DND-41 (cell line): ENCODE data around the gene GPR61.

ENCODE experiments used
- ATAC-seq: fragments of 200-7000 bp; cut with Tn5 transposase; 3 replicates; pipeline ENCODE4 v1.9.1; 2021; ENCODE audit warnings: low read depth; ENCODE audit not compliant: insufficient read depth
- DNase-seq: peaks from one replicate; pipeline ENCODE4 v3.0.0-alpha.2; 2020
- H2AFZ ChIP-seq: 2 replicates; pipeline ENCODE4 v1.6.0; 2012; ENCODE audit warnings: low read depth, low read length
- H3K27ac ChIP-seq: 2 replicates; pipeline ENCODE4 v1.5.1; 2012; ENCODE audit warnings: low read length, inconsistent platforms
- H3K27me3 ChIP-seq: fragments of 200-600 bp; sonication (generic); 2 replicates; pipeline ENCODE4 v1.6.0; 2012; ENCODE audit warnings: low read length, mild to moderate bottlenecking, inconsistent platforms; ENCODE audit not compliant: insufficient read depth, poor library complexity
- H3K36me3 ChIP-seq: 2 replicates; pipeline ENCODE4 v1.5.1; 2012; ENCODE audit warnings: low read length, inconsistent platforms; ENCODE audit not compliant: insufficient read depth
- H3K4me1 ChIP-seq: 2 replicates; pipeline ENCODE4 v1.5.1; 2012; ENCODE audit warnings: mild to moderate bottlenecking, low read length; ENCODE audit not compliant: insufficient read depth
- H3K4me2 ChIP-seq: 2 replicates; pipeline ENCODE4 v1.6.0; 2012; ENCODE audit warnings: mild to moderate bottlenecking, moderate library complexity, low read length, inconsistent platforms; ENCODE audit not compliant: insufficient read depth
- H3K4me3 ChIP-seq, 2 experiments: fragments of 200-600 bp in 1 of 2; shearing (Covaris generic) in 1 of 2; 2 replicates each; pipeline ENCODE4 v1.5.1; 2012 to 2016; ENCODE audit warnings: inconsistent platforms in 2 of 2, low read length in 2 of 2, mild to moderate bottlenecking in 2 of 2, low read depth in 1 of 2, moderate library complexity in 1 of 2
- H3K79me2 ChIP-seq: 2 replicates; pipeline ENCODE4 v1.6.0; 2012; ENCODE audit warnings: low read length, inconsistent platforms; ENCODE audit not compliant: insufficient read depth
- H3K9ac ChIP-seq: 2 replicates; pipeline ENCODE4 v1.6.0; 2012; ENCODE audit warnings: low read depth, mild to moderate bottlenecking, inconsistent platforms, low read length, moderate library complexity
- H3K9me3 ChIP-seq: 2 replicates; pipeline ENCODE4 v1.5.1; 2012; ENCODE audit warnings: low read length, moderate library complexity, mild to moderate bottlenecking, inconsistent platforms; ENCODE audit not compliant: insufficient read depth, severe bottlenecking
- H4K20me1 ChIP-seq: 2 replicates; pipeline ENCODE4 v1.6.0; 2012; ENCODE audit warnings: low read length; ENCODE audit not compliant: insufficient read depth
- EZH2 ChIP-seq: IDR thresholded peaks from 3 replicates; pipeline ENCODE4 v1.6.1; 2012; ENCODE audit warnings: borderline replicate concordance, low read depth, mild to moderate bottlenecking, moderate library complexity, low read length, inconsistent platforms; ENCODE audit not compliant: severe bottlenecking
- TF ChIP-seq, protein P1 (sequence below): IDR thresholded peaks from 2 replicates; pipeline ENCODE4 v1.5.1; 2012; ENCODE audit warnings: borderline replicate concordance, low read length, moderate library complexity, mild to moderate bottlenecking; ENCODE audit not compliant: poor library complexity, severe bottlenecking; ENCODE audit errors: extremely low read depth

Gene GPR61

GRCh38 chr1:109491372-109491771, 48.3 kb upstream of the GPR61 start:
- no peak overlapping the region for H2AFZ ChIP-seq
- H3K36me3 ChIP-seq, result peaks cover 56% of the 10 kb centered on the region
- H3K9ac ChIP-seq, result no peak overlapping the region
- ATAC-seq, result no peak
- no peaks in the 10 kb centered on the region for H3K27me3 ChIP-seq
- no peak overlapping the region for H3K27ac ChIP-seq
- no peak overlapping the region for H3K4me2 ChIP-seq
- no peak for DNase-seq
- TF ChIP-seq, protein P1, sequence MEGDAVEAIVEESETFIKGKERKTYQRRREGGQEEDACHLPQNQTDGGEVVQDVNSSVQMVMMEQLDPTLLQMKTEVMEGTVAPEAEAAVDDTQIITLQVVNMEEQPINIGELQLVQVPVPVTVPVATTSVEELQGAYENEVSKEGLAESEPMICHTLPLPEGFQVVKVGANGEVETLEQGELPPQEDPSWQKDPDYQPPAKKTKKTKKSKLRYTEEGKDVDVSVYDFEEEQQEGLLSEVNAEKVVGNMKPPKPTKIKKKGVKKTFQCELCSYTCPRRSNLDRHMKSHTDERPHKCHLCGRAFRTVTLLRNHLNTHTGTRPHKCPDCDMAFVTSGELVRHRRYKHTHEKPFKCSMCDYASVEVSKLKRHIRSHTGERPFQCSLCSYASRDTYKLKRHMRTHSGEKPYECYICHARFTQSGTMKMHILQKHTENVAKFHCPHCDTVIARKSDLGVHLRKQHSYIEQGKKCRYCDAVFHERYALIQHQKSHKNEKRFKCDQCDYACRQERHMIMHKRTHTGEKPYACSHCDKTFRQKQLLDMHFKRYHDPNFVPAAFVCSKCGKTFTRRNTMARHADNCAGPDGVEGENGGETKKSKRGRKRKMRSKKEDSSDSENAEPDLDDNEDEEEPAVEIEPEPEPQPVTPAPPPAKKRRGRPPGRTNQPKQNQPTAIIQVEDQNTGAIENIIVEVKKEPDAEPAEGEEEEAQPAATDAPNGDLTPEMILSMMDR, result no peak
- no peak for TF ChIP-seq EZH2
- H3K4me3 ChIP-seq, result no peak overlapping the region
- H3K4me1 ChIP-seq, result peaks cover 26% of the 10 kb centered on the region
- H3K9me3 ChIP-seq, result no peaks in the 10 kb centered on the region
- peaks cover 24% of the 10 kb centered on the region for H3K79me2 ChIP-seq
- H4K20me1 ChIP-seq, result peaks cover 10% of the 10 kb centered on the region

GRCh38 chr1:109492779-109493178, 46.9 kb upstream of the GPR61 start:
- H4K20me1 ChIP-seq, result peaks cover 14% of the 10 kb centered on the region
- peaks cover 28% of the 10 kb centered on the region for H3K79me2 ChIP-seq
- 0 out of 2 replicates have a peak overlapping the region, but pooled peaks have one; percentile 76 for H3K4me2 ChIP-seq
- TF ChIP-seq, protein P1, result no peak
- TF ChIP-seq EZH2, result no peak
- no peak overlapping the region for H3K4me3 ChIP-seq
- 0 out of 2 replicates have a peak overlapping the region, but pooled peaks have one; percentile 88 for H2AFZ ChIP-seq
- H3K9ac ChIP-seq, result no peak overlapping the region; the same call in 1 of the 2 replicates
- H3K4me1 ChIP-seq, result peaks cover 26% of the 10 kb centered on the region
- 0 out of 2 replicates have a peak overlapping the region, but pooled peaks have one; percentile 65 for H3K27ac ChIP-seq
- H3K27me3 ChIP-seq, result no peaks in the 10 kb centered on the region
- H3K9me3 ChIP-seq, result no peaks in the 10 kb centered on the region
- DNase-seq (no peak), ATAC-seq (no peak)
- peaks cover 63% of the 10 kb centered on the region for H3K36me3 ChIP-seq

- TF ChIP-seq, protein P1, result no peak
- TF ChIP-seq EZH2, result no peak
- peak overlapping the region; percentile 76 for H3K4me2 ChIP-seq
- peak overlapping the region; percentile 65 for H3K27ac ChIP-seq
- H3K9ac ChIP-seq, result peak overlapping the region; percentile 59
- peak overlapping the region in 1 of 2 experiments; percentile 74; a peak in 2 of 4 replicates for H3K4me3 ChIP-seq
- DNase-seq (no peak), ATAC-seq (no peak)
- H3K27me3 ChIP-seq, result no peaks in the 10 kb centered on the region
- H3K4me1 ChIP-seq, result peaks cover 26% of the 10 kb centered on the region
- peaks cover 63% of the 10 kb centered on the region for H3K36me3 ChIP-seq
- peak overlapping the region; percentile 88 for H2AFZ ChIP-seq
- H4K20me1 ChIP-seq, result peaks cover 14% of the 10 kb centered on the region
- H3K79me2 ChIP-seq, result peaks cover 29% of the 10 kb centered on the region
- no peaks in the 10 kb centered on the region for H3K9me3 ChIP-seq
Measured at GRCh38 chr1:109493227-109493626, 46.4 kb upstream of the GPR61 start.
